Endothelial cell of umbilical vein (primary cell): ENCODE measurements around the gene EFNA5. TPM values are rescaled to one million over a fixed set of nuclear protein-coding genes. Genes with fewer than 3 reads are reported as not detected.

Experiments
- BruUV-seq: library from RNA; stranded (reverse); fragments of 400-500 nt; replicated peaks from 2 replicates; lab custom pipeline; 2021; lab: Mats Ljungman, UMichigan
- CTCF ChIA-PET: fragments of 300-600, 350-600 bp; sonication (Branson Sonifier 250); formaldehyde crosslinking; loops from one replicate; lab custom pipeline; 2021; ENCODE audit warnings: antibody characterized with exemption, inconsistent platforms; lab: Charles Lee
- POLR2A ChIA-PET: fragments of 300-600, 350-600 bp; sonication (Branson Sonifier 250); formaldehyde crosslinking; loops from one replicate; lab custom pipeline; 2021; ENCODE audit warnings: antibody characterized with exemption, inconsistent platforms; lab: Charles Lee
- DNase-seq: peaks from one replicate; pipeline ENCODE4 v3.0.0-alpha.2; 2011; ENCODE audit warnings: low read depth, low spot score
- FAIRE-seq: peaks from 2 replicates; lab custom pipeline; 2011; peaks lifted over from hg19 to GRCh38; lab: Jason Lieb, UNC
- H2AFZ ChIP-seq: 2 replicates; pipeline ENCODE4 v1.6.0; 2012; ENCODE audit warnings: low read depth, low read length, control low read depth, inconsistent platforms
- H3K27ac ChIP-seq: 2 replicates; pipeline ENCODE4 v1.5.1; 2011; ENCODE audit warnings: low read depth, mild to moderate bottlenecking, control low read depth, low read length, moderate library complexity; ENCODE audit not compliant: insufficient read depth
- H3K27me3 ChIP-seq, 2 experiments: 2 replicates each; pipeline versions ENCODE4 v1.6.0 to v1.6.1; 2011; ENCODE audit warnings: low read length in 2 of 2, mixed read lengths in 1 of 2; ENCODE audit not compliant: control insufficient read depth in 2 of 2, insufficient read depth in 2 of 2
- H3K36me3 ChIP-seq, 2 experiments: 2 replicates in 1 of 2; 3 replicates in 1 of 2; pipeline ENCODE4 v1.5.1; 2011; ENCODE audit warnings: low read length in 2 of 2, mild to moderate bottlenecking in 1 of 2, moderate library complexity in 1 of 2; ENCODE audit not compliant: control insufficient read depth in 2 of 2, insufficient read depth in 2 of 2; ENCODE audit errors: extremely low read depth in 1 of 2
- H3K4me1 ChIP-seq: 3 replicates; pipeline ENCODE4 v1.5.1; 2011; ENCODE audit warnings: mild to moderate bottlenecking, low read length; ENCODE audit not compliant: control insufficient read depth, insufficient read depth; ENCODE audit errors: extremely low read depth
- H3K4me2 ChIP-seq: 2 replicates; pipeline ENCODE4 v1.6.1; 2011; ENCODE audit warnings: low read length, control low read depth, mixed read lengths; ENCODE audit not compliant: insufficient read depth
- H3K4me3 ChIP-seq, 3 experiments: fragments of 200-600 bp in 1 of 3; sonication (generic), shearing (Covaris generic) in 1 of 3; replicated peaks in 1 of 3; 2 replicates each; pipeline ENCODE4 v1.5.1; 2011 to 2016; ENCODE audit warnings: control low read depth in 3 of 3, low read length in 3 of 3, mild to moderate bottlenecking in 2 of 3, inconsistent platforms in 1 of 3, low read depth in 1 of 3, moderate library complexity in 1 of 3; ENCODE audit not compliant: insufficient read depth in 1 of 3
- H3K79me2 ChIP-seq: 2 replicates; pipeline ENCODE4 v1.6.0; 2012; ENCODE audit warnings: low read length, inconsistent platforms; ENCODE audit not compliant: control insufficient read depth, insufficient read depth
- H3K9ac ChIP-seq: replicated peaks from 2 replicates; pipeline ENCODE3; 2011; ENCODE audit warnings: low read length, control low read depth; ENCODE audit not compliant: insufficient read depth; ENCODE audit errors: extremely low read depth
- H3K9me1 ChIP-seq: replicated peaks from 3 replicates; pipeline ENCODE4 v1.6.0; 2011; ENCODE audit warnings: mild to moderate bottlenecking, low read length; ENCODE audit not compliant: control insufficient read depth, insufficient read depth; ENCODE audit errors: extremely low read depth
- H3K9me3 ChIP-seq: replicated peaks from 2 replicates; pipeline ENCODE4 v1.5.1; 2012; ENCODE audit warnings: low read length, inconsistent platforms; ENCODE audit not compliant: control insufficient read depth, insufficient read depth
- H4K20me1 ChIP-seq: replicated peaks from 2 replicates; pipeline ENCODE3; 2011; ENCODE audit warnings: mild to moderate bottlenecking, low read length; ENCODE audit not compliant: control insufficient read depth, insufficient read depth; ENCODE audit errors: extremely low read depth
- FOS ChIP-seq: IDR thresholded peaks from 2 replicates; pipeline ENCODE4 v1.6.1; 2011; ENCODE audit warnings: mild to moderate bottlenecking, low read length, moderate library complexity, borderline replicate concordance; ENCODE audit not compliant: insufficient read depth
- GATA2 ChIP-seq: IDR thresholded peaks from 2 replicates; pipeline ENCODE4 v1.7.0; 2011; ENCODE audit warnings: low read depth, mild to moderate bottlenecking, moderate library complexity, mixed read lengths, low read length; ENCODE audit not compliant: insufficient read length, insufficient read depth
- JUN ChIP-seq: IDR thresholded peaks from 2 replicates; pipeline ENCODE4 v1.6.1; 2011; ENCODE audit warnings: borderline replicate concordance, low read depth; ENCODE audit not compliant: insufficient read length, insufficient read depth
- dilution Hi-C: fragments of 300-500 bp; cut with MboI; formaldehyde crosslinking; loops from one replicate; pipeline ENCODE4 v1.15.0; 2019; ENCODE audit warnings: low sequenced_read_pairs; ENCODE audit not compliant: extremely low pct_ligation_motif_present
- intact Hi-C: fragments of 100-400 bp; cut with micrococcal nuclease; formaldehyde crosslinking; loops from one replicate; pipeline ENCODE4 v1.10.0; 2022
- polyA plus RNA-seq, 4 experiments: library from polyadenylated mRNA; depleted of rRNA in 3 of 4; stranded (reverse) in 3 of 4; unstranded in 1 of 4; fragments of >200 nt; gene quantifications; 2 replicates each; pipeline versions ENCODE4 v1.2.1 to v1.2.3, GENCODE V29; 2011 to 2012; ENCODE audit warnings: missing spikeins in 1 of 4
- total RNA-seq: library from RNA; stranded (reverse); gene quantifications from 2 replicates; pipeline ENCODE4 v1.2.3, GENCODE V29; 2021
- TF ChIP-seq, protein P1 (sequence below): IDR thresholded peaks from 2 replicates; pipeline ENCODE4 v1.6.1; 2011; ENCODE audit not compliant: insufficient read depth, insufficient read length

EFNA5 gene
- total and polyA plus RNA-seq, 2 donors (not counting 3 experiments of a cell fraction or from before 2014, with no cell fraction given), result 13.6 to 22.1 TPM

- H3K4me2 ChIP-seq, result no peak overlapping the region
- ChIA-PET CTCF (interaction anchor here (0.6 to 4.3 kb wide), 99 partner anchors 8 to 1466 kb away, joined by 3 to 65 read pairs (median 4); no protein-coding TSS in a partner anchor), POLR2A (interaction anchor here (1.2 kb wide), 1 partner anchor 1118 kb away, joined by 4 read pairs; no protein-coding TSS in a partner anchor)
- TF ChIP-seq, protein P1, sequence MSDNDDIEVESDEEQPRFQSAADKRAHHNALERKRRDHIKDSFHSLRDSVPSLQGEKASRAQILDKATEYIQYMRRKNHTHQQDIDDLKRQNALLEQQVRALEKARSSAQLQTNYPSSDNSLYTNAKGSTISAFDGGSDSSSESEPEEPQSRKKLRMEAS, result no peak
- TF ChIP-seq JUN, result no peak
- no peak for TF ChIP-seq FOS
- no peak for TF ChIP-seq GATA2
- no peaks in the 10 kb centered on the region for H3K9me3 ChIP-seq
- H3K36me3 ChIP-seq, result no peaks in the 10 kb centered on the region
- H2AFZ ChIP-seq, result no peak overlapping the region
- dilution Hi-C loops (no loop called here), intact Hi-C loops (loop anchor here (1.0 to 10.0 kb wide), 7 partner anchors 100 to 1454 kb away; no protein-coding TSS in a partner anchor)
- no peak overlapping the region for H3K27ac ChIP-seq
- FAIRE-seq (no peak), DNase-seq (peak; percentile 16)
- H4K20me1 ChIP-seq, result no peaks in the 10 kb centered on the region
- H3K4me3 ChIP-seq, result no peak overlapping the region
- H3K27me3 ChIP-seq, result no peaks in the 10 kb centered on the region
- peaks cover 36% of the 10 kb centered on the region for H3K4me1 ChIP-seq
- no TSS peak for BruUV-seq
- no peaks in the 10 kb centered on the region for H3K9me1 ChIP-seq
- H3K79me2 ChIP-seq, result peaks cover 6% of the 10 kb centered on the region
- no peak overlapping the region for H3K9ac ChIP-seq
Measured at GRCh38 chr5:107572715-107573368, 97.9 kb downstream of the EFNA5 start.
